HepG2 (cell line): ENCODE results near the gene SLC2A4. TPM values are rescaled to one million over a fixed set of nuclear protein-coding genes. Genes with fewer than 3 reads are reported as not detected.

Experiments
- DZIP1 ChIP-seq: sonication (generic); formaldehyde crosslinking; IDR thresholded peaks from 2 replicates; pipeline ENCODE4 v1.5.0; 2020; ENCODE audit warnings: mild to moderate bottlenecking, missing genetic modification reagents
- HBP1 ChIP-seq: IDR thresholded peaks from 2 replicates; pipeline ENCODE4 v1.6.1; 2016; ENCODE audit warnings: low read depth, control low read depth
- IKZF5 ChIP-seq: IDR thresholded peaks from 2 replicates; pipeline ENCODE4 v1.6.1; 2018; ENCODE audit warnings: missing genetic modification reagents, mild to moderate bottlenecking, missing compliant biosample characterization
- KLF15 ChIP-seq: sonication (generic); formaldehyde crosslinking; IDR thresholded peaks from 2 replicates; pipeline ENCODE4 v1.8.1; 2023; ENCODE audit warnings: borderline replicate concordance, mild to moderate bottlenecking, inconsistent platforms, missing genetic modification reagents, mixed read lengths
- PAXIP1 ChIP-seq: sonication (generic); formaldehyde crosslinking; conservative IDR thresholded peaks from 2 replicates; pipeline ENCODE4 v1.4.0; 2020; ENCODE audit warnings: mild to moderate bottlenecking, missing genetic modification reagents, moderate library complexity
- PHF8 ChIP-seq: sonication (generic); formaldehyde crosslinking; IDR thresholded peaks from 2 replicates; pipeline ENCODE4 v1.5.0; 2020; ENCODE audit warnings: missing genetic modification reagents
- RORA ChIP-seq: sonication (generic); formaldehyde crosslinking; IDR thresholded peaks from 2 replicates; pipeline ENCODE4 v1.5.0; 2020; ENCODE audit warnings: mild to moderate bottlenecking, missing genetic modification reagents, moderate library complexity
- ZIK1 ChIP-seq: sonication (generic); formaldehyde crosslinking; IDR thresholded peaks from 2 replicates; pipeline ENCODE4 v1.5.0; 2020; ENCODE audit warnings: mild to moderate bottlenecking, low read depth, missing genetic modification reagents, borderline replicate concordance
- ZNF17 ChIP-seq: sonication (generic); formaldehyde crosslinking; IDR thresholded peaks from 2 replicates; pipeline ENCODE4 v1.5.0; 2020; ENCODE audit warnings: mild to moderate bottlenecking, missing genetic modification reagents
- ZNF232 ChIP-seq: sonication (generic); formaldehyde crosslinking; IDR thresholded peaks from 2 replicates; pipeline ENCODE4 v1.4.0; 2020; ENCODE audit warnings: missing genetic modification reagents, borderline replicate concordance
- ZNF296 ChIP-seq: sonication (generic); formaldehyde crosslinking; conservative IDR thresholded peaks from 2 replicates; pipeline ENCODE4 v1.5.0; 2020; ENCODE audit warnings: mild to moderate bottlenecking, missing genetic modification reagents
- ZNF362 ChIP-seq: sonication (generic); formaldehyde crosslinking; IDR thresholded peaks from 2 replicates; pipeline ENCODE4 v1.4.0; 2020; ENCODE audit warnings: missing genetic modification reagents, mild to moderate bottlenecking, borderline replicate concordance
- ZNF432 ChIP-seq: sonication (generic); formaldehyde crosslinking; IDR thresholded peaks from 2 replicates; pipeline ENCODE4 v1.5.0; 2020; ENCODE audit warnings: missing genetic modification reagents, mild to moderate bottlenecking, borderline replicate concordance
- ZNF512 ChIP-seq: sonication (generic); formaldehyde crosslinking; IDR thresholded peaks from 2 replicates; pipeline ENCODE4 v1.4.0; 2020; ENCODE audit warnings: mild to moderate bottlenecking, missing genetic modification reagents
- ZNF530 ChIP-seq: sonication (generic); formaldehyde crosslinking; IDR thresholded peaks from 2 replicates; pipeline ENCODE4 v1.5.0; 2020; ENCODE audit warnings: low read depth, mild to moderate bottlenecking, missing genetic modification reagents
- polyA plus RNA-seq, 8 experiments: library from polyadenylated mRNA; depleted of rRNA in 3 of 8; stranded (reverse) in 7 of 8; unstranded in 1 of 8; fragments of >200 nt; fragmentation: Illumina TruSeq in 4 of 8; extraction: Trizol in 4 of 8; gene quantifications; 2 replicates each; pipeline versions ENCODE4 v1.2.1 to v1.2.3, GENCODE V29; 2011 to 2016; ENCODE audit warnings: low read depth in 4 of 8, missing spikeins in 1 of 8, mixed read lengths in 1 of 8; ENCODE audit not compliant: insufficient read depth in 1 of 8
- total RNA-seq, 5 experiments: library from RNA; depleted of rRNA; stranded (reverse); fragments of >200 nt; fragmentation: Illumina TruSeq; extraction: Trizol; gene quantifications; 2 replicates each; pipeline ENCODE4 v1.2.3, GENCODE V29; 2016; ENCODE audit warnings: low read depth in 1 of 5

SLC2A4 gene
- total and polyA plus RNA-seq, 2 of the 13 experiments (the other 11 are each of a cell fraction or from before 2014, with no cell fraction given), result 4.9 to 5.8 TPM

GRCh38 chr17:7234083-7234951, 47.2 kb upstream of the SLC2A4 start, which contains the start of gene DVL2 (continued):
- TF ChIP-seq PAXIP1 (no peak; the same call in 1 of the 2 replicates), RORA (CRISPR knock-in tag) (no peak), ZNF432 (CRISPR knock-in tag) (no peak), ZNF17 (CRISPR knock-in tag) (no peak), ZNF362 (CRISPR knock-in tag) (no peak), ZNF512 (no peak), HBP1 (CRISPR knock-in tag) (peak; percentile 92; the same call in 1 of the 2 replicates), DZIP1 (CRISPR knock-in tag) (peak; percentile 71; the same call in 1 of the 2 replicates), KLF15 (CRISPR knock-in tag) (no peak), ZIK1 (CRISPR knock-in tag) (peak; percentile 78), PHF8 (CRISPR knock-in tag) (peak; percentile 87), ZNF232 (CRISPR knock-in tag) (0 out of 2 replicates have a peak, but pooled peaks have one; percentile 60), ZNF530 (no peak), ZNF296 (CRISPR knock-in tag) (no peak), IKZF5 (CRISPR knock-in tag) (peak; percentile 73)
